A549 (cell line): ENCODE data around the gene NELFB. TPM values are rescaled to one million over a fixed set of nuclear protein-coding genes. Genes with fewer than 3 reads are reported as not detected.
"Not testable (repeated sequence)": the region's sequence is repeated elsewhere in the genome, so short reads cannot be mapped to it uniquely, and the experiment has no call there.

ENCODE experiments used
- ATAC-seq, 2 experiments: fragments of 200-7000 bp in 1 of 2; fragments of >200 bp in 1 of 2; cut with Nextera tagmentation in 1 of 2; cut with Tn5 transposase in 1 of 2; 3 replicates each; pipeline versions ENCODE4 v1.8.0 to v1.9.1; 2018 to 2020; ENCODE audit warnings: mild to moderate bottlenecking in 1 of 2, moderate library complexity in 1 of 2
- CTCF ChIA-PET: fragments of 300-600 bp; sonication (Branson Sonifier 250); formaldehyde crosslinking; extraction: SDS; loops from one replicate; lab custom pipeline; 2021; ENCODE audit warnings: antibody characterized with exemption, inconsistent platforms; lab: Yijun Ruan, JAX
- POLR2A ChIA-PET: fragments of 350-600 bp; formaldehyde crosslinking; extraction: SDS; loops from one replicate; lab custom pipeline; 2021; ENCODE audit warnings: antibody characterized with exemption, inconsistent platforms; lab: Yijun Ruan, JAX
- DNase-seq, 2 experiments: peaks; one replicate each; pipeline versions ENCODE4 v3.0.0 to v3.0.0-alpha.2; 2011 to 2016; ENCODE audit warnings: low read depth in 1 of 2, low spot score in 1 of 2
- FAIRE-seq: peaks from 2 replicates; lab custom pipeline; 2011; peaks lifted over from hg19 to GRCh38; lab: Jason Lieb, UNC
- H3K27ac ChIP-seq, 2 experiments: fragments of >200 bp; sonication (Bioruptor Twin); formaldehyde crosslinking; 3 replicates each; pipeline ENCODE4 v1.5.1; 2016 to 2017
- H3K4me1 ChIP-seq: fragments of >200 bp; sonication (Bioruptor Twin); formaldehyde crosslinking; 3 replicates; pipeline ENCODE4 v1.6.1; 2016
- H3K4me2 ChIP-seq: fragments of >200 bp; sonication (Bioruptor Twin); formaldehyde crosslinking; 3 replicates; pipeline ENCODE4 v1.6.1; 2016
- H3K4me3 ChIP-seq: fragments of >200 bp; sonication (Bioruptor Twin); formaldehyde crosslinking; 3 replicates; pipeline ENCODE4 v1.5.1; 2016
- H3K9me3 ChIP-seq: fragments of >200 bp; sonication (Bioruptor Twin); formaldehyde crosslinking; 3 replicates; pipeline ENCODE4 v1.6.1; 2016
- ATOH8 ChIP-seq: fragments of 250-450 bp; sonication (Bioruptor Pico); IDR thresholded peaks from 2 replicates; pipeline ENCODE4 v1.5.0; 2020; ENCODE audit warnings: low read depth, mild to moderate bottlenecking, moderate library complexity
- BCL3 ChIP-seq: fragments of >200 bp; sonication (Bioruptor Twin); formaldehyde crosslinking; IDR thresholded peaks from 3 replicates; pipeline ENCODE4 v1.6.1; 2016
- BHLHE40 ChIP-seq: IDR thresholded peaks from 2 replicates; pipeline ENCODE4 v1.6.1; 2012; ENCODE audit warnings: low read depth, low read length, inconsistent platforms
- CTCF ChIP-seq: fragments of >200 bp; sonication (Bioruptor Twin); formaldehyde crosslinking; IDR thresholded peaks from 3 replicates; pipeline ENCODE4 v1.5.1; 2016
- E2F6 ChIP-seq: IDR thresholded peaks from 2 replicates; pipeline ENCODE4 v1.6.1; 2012; ENCODE audit warnings: low read depth, borderline replicate concordance
- HEYL ChIP-seq: fragments of 250-450 bp; sonication (Bioruptor Pico); IDR thresholded peaks from 2 replicates; pipeline ENCODE4 v1.8.0; 2021; ENCODE audit warnings: mild to moderate bottlenecking, moderate library complexity
- HOXB5 ChIP-seq: fragments of 250-450 bp; sonication (Bioruptor Pico); IDR thresholded peaks from 2 replicates; pipeline ENCODE4 v1.5.0; 2020; ENCODE audit warnings: mild to moderate bottlenecking, moderate library complexity
- JUN ChIP-seq, 2 experiments: fragments of >200 bp; sonication (Bioruptor Twin); formaldehyde crosslinking; IDR thresholded peaks; 2 replicates in 1 of 2; 3 replicates in 1 of 2; pipeline ENCODE4 v1.6.1; 2016 to 2017
- MAX ChIP-seq: IDR thresholded peaks from 2 replicates; pipeline ENCODE4 v1.6.1; 2012
- MAZ ChIP-seq: fragments of 150-350 bp; IDR thresholded peaks from 2 replicates; pipeline ENCODE4 v1.6.1; 2014; ENCODE audit warnings: antibody characterized with exemption, low read depth, low read length, borderline replicate concordance
- MYC ChIP-seq: IDR thresholded peaks from 2 replicates; pipeline ENCODE4 v1.6.1; 2012; ENCODE audit warnings: mild to moderate bottlenecking, inconsistent platforms, low read length, improper control_type of control experiment, borderline replicate concordance
- POLR2A ChIP-seq: IDR thresholded peaks from 2 replicates; pipeline ENCODE4 v1.6.1; 2012; ENCODE audit warnings: mild to moderate bottlenecking, low read length
- POLR2AphosphoS2 ChIP-seq: conservative IDR thresholded peaks from 2 replicates; pipeline ENCODE4 v1.6.1; 2012; ENCODE audit warnings: low read length, improper control_type of control experiment, inconsistent platforms
- RARB ChIP-seq: fragments of 250-450 bp; sonication (Bioruptor Pico); IDR thresholded peaks from 2 replicates; pipeline ENCODE4 v1.8.0; 2021; ENCODE audit warnings: mild to moderate bottlenecking, moderate library complexity
- RFX5 ChIP-seq: fragments of 450-650 bp; IDR thresholded peaks from 2 replicates; pipeline ENCODE4 v1.7.1; 2014; ENCODE audit warnings: antibody characterized with exemption, mild to moderate bottlenecking, moderate library complexity
- RNF2 ChIP-seq: fragments of 200-600 bp; sonication (generic); IDR thresholded peaks from 2 replicates; pipeline ENCODE4 v1.6.1; 2016; ENCODE audit warnings: low read depth, mild to moderate bottlenecking, antibody characterized with exemption, moderate library complexity, borderline replicate concordance
- TFCP2L1 ChIP-seq: fragments of 250-450 bp; sonication (Bioruptor Pico); IDR thresholded peaks from 2 replicates; pipeline ENCODE4 v1.5.0; 2021; ENCODE audit warnings: mild to moderate bottlenecking
- USF2 ChIP-seq: fragments of 450-650 bp; IDR thresholded peaks from 2 replicates; pipeline ENCODE4 v1.6.1; 2014; ENCODE audit warnings: antibody characterized with exemption
- WGBS: methylation state at CpG from one replicate; pipeline ENCODE4 v1.1.6; 2017; ENCODE audit errors: missing lambda C conversion rate; 5-methylcytosine and 5-hydroxymethylcytosine counted together
- polyA plus RNA-seq, 4 experiments: library from polyadenylated mRNA; depleted of rRNA in 3 of 4; stranded (reverse); fragments of >200 nt; fragmentation: RNase III in 1 of 4; extraction: RNeasy Plus Mini Kit Qiagen cat#74134 plus additional on column Dnase treatment in 1 of 4; gene quantifications; 2 replicates in 3 of 4; 3 replicates in 1 of 4; pipeline ENCODE4 v1.2.3, GENCODE V29; 2011 to 2017

Gene NELFB
- polyA plus RNA-seq, 2 of the 4 experiments (the other 2 are of a cell fraction), result 31.8 to 45.3 TPM

- TF ChIP-seq RNF2, result no peak
- TF ChIP-seq, all 56 proteins: peak for 0
Measured at GRCh38 chr9:137236936-137237421, 18.1 kb upstream of the NELFB start (continued).

GRCh38 chr9:137237759-137238726 lies 17.1 kb upstream of the NELFB start:
- Histone ChIP-seq H3K4me2 (peak overlapping the region; percentile 13; the same call in 2 of the 3 replicates), H3K4me1 (peaks cover 42% of the 10 kb centered on the region), H3K4me3 (no peak overlapping the region), H3K9me3 (no peaks in the 10 kb centered on the region), H3K27ac (peak overlapping the region in 1 of 2 experiments; percentile 63; a peak in 2 of 6 replicates)
- TF ChIP-seq RARB (CRISPR knock-in tag) (no peak), POLR2A (no peak), HEYL (CRISPR knock-in tag) (no peak)
- ATAC-seq (no peak), DNase-seq (peak in 1 of 2 experiments; percentile 42), FAIRE-seq (no peak)
- ChIA-PET CTCF (interaction anchor here (0.6 to 13.1 kb wide), 24 partner anchors 9 to 275 kb away, joined by 3 to 236 read pairs (median 7); partner anchors contain the start of genes ANAPC2, CYSRT1, DPP7 and MAN1B1), POLR2A (interaction anchor here (1.8 kb wide), 1 partner anchor 49 kb away, joined by 4 read pairs; no protein-coding TSS in a partner anchor)
- 63% methylated on average over 10 of the region's 13 CpGs for WGBS

GRCh38 chr9:137239541-137240200 lies 15.5 kb upstream of the NELFB start:
- peak overlapping the region; percentile 97 to 99 for H3K27ac ChIP-seq
- not testable (repeated sequence) for FAIRE-seq, ATAC-seq, DNase-seq, H3K9me3 ChIP-seq
- H3K4me1 ChIP-seq, result peaks cover 54% of the 10 kb centered on the region
- peak overlapping the region; percentile 81 for H3K4me2 ChIP-seq
- POLR2A ChIA-PET, result interaction anchor here (0.6 to 3.3 kb wide), 14 partner anchors 10 to 193 kb away, joined by 3 to 97 read pairs (median 8); partner anchors contain the start of genes CYSRT1, DPP7, NELFB and NPDC1
- peak overlapping the region; percentile 67 for H3K4me3 ChIP-seq
- CTCF ChIA-PET, result interaction anchor here (0.9 to 13.1 kb wide), 11 partner anchors 8 to 210 kb away, joined by 3 to 236 read pairs (median 4); partner anchors contain the start of genes CYSRT1, NELFB, RNF208 and RNF224
- WGBS, result 75% methylated on average over 27 of the region's 27 CpGs

- Histone ChIP-seq H3K4me3 (peak overlapping the region; percentile 67), H3K9me3 (no peaks in the 10 kb centered on the region), H3K27ac (peak overlapping the region; percentile 97 to 99), H3K4me1 (peaks cover 54% of the 10 kb centered on the region), H3K4me2 (peak overlapping the region; percentile 81)
- ATAC-seq (peak; percentile 17 to 46), DNase-seq (peak in 1 of 2 experiments; percentile 80), FAIRE-seq (no peak)
- WGBS, result 0% methylated on average over 10 of the region's 58 CpGs
- ChIA-PET POLR2A (interaction anchor here (0.5 to 3.3 kb wide), 49 partner anchors 9 to 378 kb away, joined by 3 to 97 read pairs (median 5); partner anchors contain the start of genes ANAPC2, CYSRT1, DPP7 and EHMT1), CTCF (interaction anchor here (0.9 to 13.1 kb wide), 13 partner anchors 9 to 211 kb away, joined by 3 to 236 read pairs (median 4); partner anchors contain the start of genes CYSRT1, NELFB, NRARP and RNF208)
- no peak for TF ChIP-seq ATOH8
- peak; percentile 56; the same call in 1 of the 2 replicates for TF ChIP-seq MAZ
- peak; percentile 92 for TF ChIP-seq E2F6
- no peak for TF ChIP-seq TFCP2L1
- TF ChIP-seq POLR2A, result peak; percentile 52
- peak; percentile 78 for TF ChIP-seq BHLHE40
- TF ChIP-seq POLR2AphosphoS2, result no peak
- TF ChIP-seq RARB (CRISPR knock-in tag), result no peak
- TF ChIP-seq RFX5, result no peak
- peak; percentile 73; the same call in 1 of the 2 replicates for TF ChIP-seq HOXB5 (CRISPR knock-in tag)
- TF ChIP-seq CTCF, result peak; percentile 22; the same call in 1 of the 3 replicates
- TF ChIP-seq JUN (IDR thresholded peaks at IDR 0.05), result peak in 1 of 2 experiments; percentile 9; a peak in 2 of 5 replicates
- TF ChIP-seq BCL3, result peak; percentile 79; the same call in 2 of the 3 replicates
- TF ChIP-seq USF2, result peak; percentile 69
- no peak for TF ChIP-seq HEYL (CRISPR knock-in tag)
- TF ChIP-seq MAX, result peak; percentile 98
- peak; percentile 87 for TF ChIP-seq MYC
Measured at GRCh38 chr9:137240318-137240840, 14.7 kb upstream of the NELFB start.
